HG03442 (cell line): ENCODE measurements around the gene SNRPF.

Experiments used
- ATAC-seq: cut with Tn5 transposase; IDR thresholded peaks from one replicate; pipeline ENCODE4 v1.9.1; 2021; ENCODE audit warnings: mild to moderate bottlenecking, moderate library complexity; ENCODE audit not compliant: unreplicated experiment

The SNRPF gene

GRCh38 chr12:95857799-95858198 lies 953 bp upstream of the SNRPF start:
- ATAC-seq, result no peak

DNA sequence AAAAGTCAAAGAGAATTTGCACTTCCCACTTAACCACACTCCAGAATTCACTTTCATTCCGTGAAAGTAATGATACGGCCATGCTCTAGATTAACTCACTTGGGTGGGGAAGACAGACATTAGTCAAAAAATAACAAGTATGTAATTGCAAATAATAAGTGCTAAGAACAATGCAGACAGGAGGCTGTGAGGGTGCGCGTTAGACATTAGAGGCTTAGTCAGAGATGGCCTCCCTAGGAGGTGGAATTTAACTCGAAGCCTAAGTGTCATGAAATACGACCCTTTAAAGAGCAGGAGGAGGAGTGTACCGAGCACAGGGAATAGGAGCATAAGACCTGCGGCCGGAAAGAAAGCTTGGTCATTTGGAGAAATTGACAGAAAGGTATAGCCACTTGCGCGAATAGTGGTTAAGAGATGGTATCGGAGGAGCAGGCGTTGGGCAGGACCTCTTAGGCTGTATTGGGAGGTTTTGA lies 628 bp downstream of the SNRPF start:
- no peak for ATAC-seq

GRCh38 chr12:95859947-95860850 lies 1.4 kb downstream of the SNRPF start:
- no peak for ATAC-seq

- no peak for ATAC-seq
These were observed 3.3 kb downstream of the SNRPF start for GRCh38 chr12:95862038-95862437.

GRCh38 chr12:95863337-95863736 lies 4.6 kb downstream of the SNRPF start:
- no peak for ATAC-seq

DNA sequence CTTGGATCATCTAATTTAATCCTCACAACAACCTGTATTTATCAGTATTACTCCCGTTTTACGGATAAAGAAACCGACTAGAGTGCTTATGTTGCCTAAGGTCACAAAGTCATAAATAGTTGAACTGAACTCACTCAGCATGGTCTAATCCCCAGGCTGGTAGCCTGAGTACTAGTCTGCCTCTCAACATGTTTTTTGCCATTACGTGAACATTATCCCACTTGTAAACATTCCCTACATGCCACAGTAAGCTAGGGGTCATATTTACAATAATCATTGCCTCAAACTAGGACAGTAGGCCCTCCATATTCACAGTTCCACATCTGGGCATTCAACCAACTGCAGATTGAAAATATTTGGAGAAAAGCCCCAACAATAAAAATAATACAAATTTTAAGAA lies 12.1 kb downstream of the SNRPF start:
- no peak for ATAC-seq

- no peak for ATAC-seq
These were observed 15.7 kb downstream of the SNRPF start for GRCh38 chr12:95874452-95874851.

GRCh38 chr12:95877622-95878021 lies 18.9 kb downstream of the SNRPF start:
- ATAC-seq, result no peak

- ATAC-seq, result no peak
These were observed 22.1 kb downstream of the SNRPF start for GRCh38 chr12:95880895-95881294.

- no peak for ATAC-seq
These were observed 22.7 kb downstream of the SNRPF start for GRCh38 chr12:95881331-95881955.

DNA sequence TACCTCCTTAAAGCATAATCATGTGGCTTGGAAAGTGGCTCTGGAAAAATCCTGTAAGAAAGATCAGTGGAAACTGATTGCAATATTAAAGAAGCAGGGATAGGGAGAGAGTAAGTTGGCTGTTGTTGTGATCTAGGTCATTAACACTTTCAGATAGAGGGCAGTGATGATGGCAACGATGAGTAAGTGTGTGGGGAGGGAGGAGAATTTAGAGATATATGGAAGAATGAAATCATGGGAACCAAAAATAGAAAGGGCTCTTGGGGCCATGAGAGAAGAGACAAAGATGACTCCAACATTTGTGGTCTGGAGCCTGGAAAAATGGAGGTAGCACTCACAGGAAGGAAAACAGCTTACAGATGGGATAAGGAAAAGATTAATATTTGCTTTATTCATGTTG lies 23.3 kb downstream of the SNRPF start:
- ATAC-seq, result no peak

GRCh38 chr12:95882873-95883272 lies 24.1 kb downstream of the SNRPF start:
- no peak for ATAC-seq

GRCh38 chr12:95884998-95885397 lies 26.2 kb downstream of the SNRPF start:
- no peak for ATAC-seq

- ATAC-seq, result no peak
These were observed 28.6 kb downstream of the SNRPF start for GRCh38 chr12:95887311-95887710.

- ATAC-seq, result no peak
These were observed 32.2 kb downstream of the SNRPF start for GRCh38 chr12:95890958-95891357.

DNA sequence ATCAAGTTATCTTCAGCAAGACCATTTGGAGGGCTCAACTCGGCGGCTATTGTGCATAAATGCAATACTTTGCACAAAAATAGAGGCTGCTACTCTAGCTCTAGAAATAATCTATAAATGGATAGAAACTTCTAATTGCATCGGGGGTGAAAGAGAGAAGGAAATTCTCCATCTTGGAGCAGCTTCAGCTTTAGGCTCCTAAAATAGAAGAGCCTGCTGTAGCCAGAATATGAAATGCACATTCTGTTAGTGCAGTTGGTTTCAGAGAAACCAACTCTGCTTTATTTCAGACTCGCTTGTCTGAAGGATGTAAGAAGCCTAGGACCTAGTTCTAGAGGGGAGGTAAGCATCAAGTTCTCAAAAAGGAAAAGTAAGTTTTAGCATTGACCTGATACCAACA lies 38.1 kb downstream of the SNRPF start:
- ATAC-seq, result no peak

- ATAC-seq, result no peak
These were observed 39.3 kb downstream of the SNRPF start for GRCh38 chr12:95898081-95898480.

- ATAC-seq, result no peak
These were observed 49.8 kb downstream of the SNRPF start for GRCh38 chr12:95908573-95908972.

GRCh38 chr12:95909871-95910270 lies 51.1 kb downstream of the SNRPF start:
- no peak for ATAC-seq
